Tibial nerve (tissue), 4 donors: ENCODE results near the gene SNAPC4.

Experiments
- EP300 ChIP-seq, 2 donors: sonication (generic); formaldehyde crosslinking; IDR thresholded peaks; one replicate each; pipeline ENCODE4 v1.6.1; 2017; ENCODE audit warnings: antibody characterized with exemption in 2 of 2, mild to moderate bottlenecking in 1 of 2
- POLR2A ChIP-seq, 2 donors: fragments of 450-650 bp; IDR thresholded peaks; one replicate each; pipeline ENCODE4 v1.6.1; 2017; ENCODE audit warnings: antibody characterized with exemption in 2 of 2, mild to moderate bottlenecking in 2 of 2, moderate library complexity in 2 of 2
- TF ChIP-seq, protein P1 (sequence below), 5 experiments: fragments of 200-600 bp in 3 of 5; fragments of 450-650 bp in 2 of 5; sonication (generic) in 3 of 5; IDR thresholded peaks; one replicate each; pipeline ENCODE4 v1.5.1; 2016 to 2019; ENCODE audit warnings: antibody characterized with exemption in 5 of 5, mild to moderate bottlenecking in 3 of 5, moderate library complexity in 2 of 5

DNA sequence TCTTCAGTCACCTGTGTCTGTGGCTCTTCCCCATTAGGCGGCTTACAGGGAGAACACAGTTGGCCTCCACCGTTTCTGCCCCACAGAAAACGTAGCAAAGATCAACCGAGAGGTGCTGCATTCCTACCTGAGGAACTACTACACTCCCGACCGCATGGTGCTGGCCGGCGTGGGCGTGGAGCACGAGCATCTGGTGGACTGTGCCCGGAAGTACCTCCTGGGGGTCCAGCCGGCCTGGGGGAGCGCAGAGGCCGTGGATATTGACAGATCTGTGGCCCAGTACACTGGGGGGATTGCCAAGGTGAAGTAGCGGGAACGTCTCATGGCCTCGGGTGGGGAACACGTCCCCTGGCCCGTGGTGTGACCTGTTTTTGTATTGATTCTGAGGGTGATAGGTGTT lies 16.9 kb upstream of the SNAPC4 start:
- TF ChIP-seq POLR2A (IDR thresholded peaks at IDR 0.05) (no peak), EP300 (IDR thresholded peaks at IDR 0.05) (no peak)
- TF ChIP-seq, protein P1, sequence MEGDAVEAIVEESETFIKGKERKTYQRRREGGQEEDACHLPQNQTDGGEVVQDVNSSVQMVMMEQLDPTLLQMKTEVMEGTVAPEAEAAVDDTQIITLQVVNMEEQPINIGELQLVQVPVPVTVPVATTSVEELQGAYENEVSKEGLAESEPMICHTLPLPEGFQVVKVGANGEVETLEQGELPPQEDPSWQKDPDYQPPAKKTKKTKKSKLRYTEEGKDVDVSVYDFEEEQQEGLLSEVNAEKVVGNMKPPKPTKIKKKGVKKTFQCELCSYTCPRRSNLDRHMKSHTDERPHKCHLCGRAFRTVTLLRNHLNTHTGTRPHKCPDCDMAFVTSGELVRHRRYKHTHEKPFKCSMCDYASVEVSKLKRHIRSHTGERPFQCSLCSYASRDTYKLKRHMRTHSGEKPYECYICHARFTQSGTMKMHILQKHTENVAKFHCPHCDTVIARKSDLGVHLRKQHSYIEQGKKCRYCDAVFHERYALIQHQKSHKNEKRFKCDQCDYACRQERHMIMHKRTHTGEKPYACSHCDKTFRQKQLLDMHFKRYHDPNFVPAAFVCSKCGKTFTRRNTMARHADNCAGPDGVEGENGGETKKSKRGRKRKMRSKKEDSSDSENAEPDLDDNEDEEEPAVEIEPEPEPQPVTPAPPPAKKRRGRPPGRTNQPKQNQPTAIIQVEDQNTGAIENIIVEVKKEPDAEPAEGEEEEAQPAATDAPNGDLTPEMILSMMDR (IDR thresholded peaks at IDR 0.05) = no peak
